Epithelial cell of esophagus (primary cell): Measurements from ENCODE around the gene FANCI.

Source experiments
- DNase-seq: peaks from one replicate; pipeline ENCODE4 v3.0.0; 2010; ENCODE audit warnings: low read depth
- H3K4me3 ChIP-seq: 2 replicates; pipeline ENCODE4 v1.5.1; 2011; ENCODE audit warnings: mild to moderate bottlenecking, low read length, control low read depth
- TF ChIP-seq, protein P1 (sequence below): IDR thresholded peaks from 2 replicates; pipeline ENCODE4 v1.5.1; 2011; ENCODE audit warnings: low read depth, mild to moderate bottlenecking, low read length, control low read depth, inconsistent platforms; ENCODE audit not compliant: insufficient read depth; ENCODE audit errors: missing control alignments

The FANCI gene

DNA sequence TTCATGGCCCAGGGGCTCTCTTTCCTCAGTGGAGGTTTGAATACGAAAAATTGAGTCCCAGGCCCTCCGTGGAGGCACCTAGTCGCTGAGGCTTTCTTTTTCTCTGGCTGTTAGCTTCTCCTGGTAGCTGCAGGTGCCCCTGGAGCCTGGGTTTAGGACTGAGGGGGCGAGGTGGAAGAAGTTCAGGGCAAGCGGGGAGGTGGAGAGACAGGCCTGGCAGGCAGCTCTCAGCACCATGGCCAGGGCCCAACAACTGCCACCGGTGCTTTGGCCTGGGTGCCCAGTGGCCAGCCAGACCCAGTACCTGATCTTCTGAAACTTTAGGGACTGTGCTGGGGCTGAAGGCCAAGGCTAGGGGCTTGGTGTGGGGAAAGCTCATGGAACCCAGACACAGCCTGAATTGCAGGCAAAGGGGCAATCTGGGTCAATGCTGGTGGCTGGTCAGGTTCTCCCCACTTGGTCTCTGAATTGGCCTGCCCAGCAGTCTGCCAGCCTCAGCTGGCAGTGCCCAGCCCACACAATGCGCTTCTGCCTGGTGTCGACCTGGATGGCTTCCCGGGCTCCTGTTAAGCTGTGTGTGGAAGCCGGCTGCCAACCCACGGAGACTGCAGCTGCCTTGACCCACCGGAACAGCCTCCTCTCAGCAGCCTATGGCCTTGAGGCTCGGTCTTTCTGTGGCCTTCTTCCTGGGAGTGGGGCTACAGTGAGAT, 121.1 kb downstream of the FANCI start:
- no peak overlapping the region for H3K4me3 ChIP-seq
- TF ChIP-seq, protein P1, sequence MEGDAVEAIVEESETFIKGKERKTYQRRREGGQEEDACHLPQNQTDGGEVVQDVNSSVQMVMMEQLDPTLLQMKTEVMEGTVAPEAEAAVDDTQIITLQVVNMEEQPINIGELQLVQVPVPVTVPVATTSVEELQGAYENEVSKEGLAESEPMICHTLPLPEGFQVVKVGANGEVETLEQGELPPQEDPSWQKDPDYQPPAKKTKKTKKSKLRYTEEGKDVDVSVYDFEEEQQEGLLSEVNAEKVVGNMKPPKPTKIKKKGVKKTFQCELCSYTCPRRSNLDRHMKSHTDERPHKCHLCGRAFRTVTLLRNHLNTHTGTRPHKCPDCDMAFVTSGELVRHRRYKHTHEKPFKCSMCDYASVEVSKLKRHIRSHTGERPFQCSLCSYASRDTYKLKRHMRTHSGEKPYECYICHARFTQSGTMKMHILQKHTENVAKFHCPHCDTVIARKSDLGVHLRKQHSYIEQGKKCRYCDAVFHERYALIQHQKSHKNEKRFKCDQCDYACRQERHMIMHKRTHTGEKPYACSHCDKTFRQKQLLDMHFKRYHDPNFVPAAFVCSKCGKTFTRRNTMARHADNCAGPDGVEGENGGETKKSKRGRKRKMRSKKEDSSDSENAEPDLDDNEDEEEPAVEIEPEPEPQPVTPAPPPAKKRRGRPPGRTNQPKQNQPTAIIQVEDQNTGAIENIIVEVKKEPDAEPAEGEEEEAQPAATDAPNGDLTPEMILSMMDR: no peak
- no peak for DNase-seq

DNA sequence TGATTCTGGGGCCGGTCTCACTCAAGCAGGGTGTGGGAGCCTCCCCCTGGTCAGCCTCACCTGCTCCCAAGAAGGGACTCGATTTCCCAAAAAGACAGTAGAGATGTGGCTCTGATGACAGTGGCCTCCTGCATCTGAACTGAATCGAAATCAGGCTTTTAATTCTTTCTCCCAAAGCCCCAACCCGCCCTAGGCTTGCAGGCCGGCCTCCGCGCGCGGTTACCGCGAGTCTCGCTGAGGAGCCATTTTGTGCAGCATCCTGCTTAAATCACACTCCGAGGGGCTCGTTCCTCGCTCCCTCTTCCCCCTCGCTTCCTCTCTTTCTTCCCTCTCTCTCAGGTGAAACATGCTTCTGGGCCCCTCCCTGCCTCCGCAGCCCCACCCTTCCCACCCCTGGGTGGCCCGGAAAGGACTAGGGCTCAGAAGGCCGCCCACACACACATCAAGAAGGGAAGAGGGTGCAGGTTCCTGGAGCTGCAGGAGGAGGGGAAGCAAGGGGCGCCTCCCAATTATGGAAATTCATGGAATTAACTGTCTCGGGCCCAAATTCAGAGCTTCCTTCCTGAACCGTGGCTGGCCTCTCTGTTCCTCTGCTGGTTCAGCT, 121.8 kb downstream of the FANCI start:
- no peak for DNase-seq
- no peak overlapping the region for H3K4me3 ChIP-seq
- TF ChIP-seq, protein P1: no peak
